HG02981 (cell line): ENCODE measurements around the gene TBX10.
"Not testable (repeated sequence)": the region's sequence is repeated elsewhere in the genome, so short reads cannot be mapped to it uniquely, and the experiment has no call there.

Experiments
- ATAC-seq: cut with Tn5 transposase; IDR thresholded peaks from one replicate; pipeline ENCODE4 v1.9.1; 2021; ENCODE audit warnings: mild to moderate bottlenecking, moderate library complexity; ENCODE audit not compliant: unreplicated experiment

TBX10 gene

DNA sequence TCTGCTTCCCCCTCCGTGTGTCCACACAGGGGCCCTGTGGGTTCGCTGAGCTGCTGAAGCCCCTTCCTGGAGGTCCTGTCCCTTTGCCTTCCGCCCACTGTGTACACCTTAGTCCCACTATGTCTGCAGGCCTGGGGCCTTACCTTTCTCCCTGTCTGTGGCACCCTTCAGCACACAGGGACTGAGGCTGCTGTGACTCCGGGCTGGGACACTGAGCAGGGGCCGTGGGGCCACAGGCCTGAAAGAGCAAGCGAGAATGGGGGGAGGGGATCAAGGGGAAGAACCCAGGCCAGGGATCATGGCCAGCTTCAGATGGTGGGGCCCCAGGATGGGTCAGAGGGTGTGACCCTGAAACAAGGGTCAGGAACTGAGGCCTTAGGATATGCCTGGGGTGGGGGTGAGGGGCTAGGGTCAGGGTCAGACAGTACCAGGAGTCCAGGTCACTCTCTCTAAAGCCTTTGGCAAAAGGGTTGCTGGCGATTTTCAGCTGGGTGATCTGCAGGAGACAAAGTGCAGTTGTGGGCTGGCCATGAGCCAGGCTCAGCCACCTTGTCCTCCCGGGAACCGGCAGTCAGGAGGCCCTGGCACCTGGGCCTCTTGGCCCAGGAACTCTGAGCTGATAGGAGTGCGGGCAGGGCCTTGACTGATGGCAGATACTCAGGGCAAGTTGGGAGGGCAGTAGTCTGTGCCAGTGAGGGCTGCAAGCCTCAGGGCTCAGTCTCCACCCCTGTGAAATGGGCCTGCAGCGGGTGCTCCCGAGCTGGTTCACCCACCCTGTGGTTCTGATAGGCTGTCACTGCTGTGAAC, 7.2 kb downstream of the TBX10 start:
- ATAC-seq: no peak

DNA sequence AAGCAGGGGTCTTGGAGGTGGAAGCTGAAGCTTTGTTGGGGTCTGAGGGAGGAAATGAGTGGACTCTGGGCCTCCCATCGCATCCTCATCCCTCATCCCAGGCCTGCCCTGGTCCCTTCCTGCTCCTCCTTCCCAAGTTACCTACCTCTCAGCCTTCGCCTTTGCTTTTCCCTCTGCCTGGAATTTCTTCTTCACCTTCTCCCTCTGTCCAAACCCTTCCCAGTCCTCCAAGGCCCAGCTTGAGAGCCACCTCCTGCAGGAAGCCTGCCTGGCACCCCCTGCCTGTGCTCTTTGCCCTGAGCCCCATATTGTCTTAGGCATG, 7.7 kb downstream of the TBX10 start:
- ATAC-seq: no peak

DNA sequence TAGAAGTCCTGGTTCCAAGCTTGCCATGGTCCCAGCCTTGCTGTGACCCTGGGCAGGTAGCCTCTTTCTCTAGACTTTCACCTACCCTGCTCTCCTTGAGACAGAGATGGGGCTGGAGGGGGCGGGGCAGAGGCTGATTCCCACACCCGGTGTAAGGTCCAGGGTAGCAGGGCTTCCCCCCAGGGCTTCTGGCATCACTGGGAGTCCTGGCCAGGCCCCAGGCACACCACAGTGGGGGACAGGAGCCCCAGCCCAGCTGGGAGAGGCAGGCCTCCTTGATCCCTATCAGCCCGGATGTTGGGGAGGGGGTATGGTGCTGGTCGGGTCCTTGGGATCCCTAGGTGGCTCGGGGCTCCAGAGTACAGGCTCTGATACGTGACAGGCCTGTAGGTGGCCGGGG, 8.2 kb downstream of the TBX10 start:
- ATAC-seq: no peak

DNA sequence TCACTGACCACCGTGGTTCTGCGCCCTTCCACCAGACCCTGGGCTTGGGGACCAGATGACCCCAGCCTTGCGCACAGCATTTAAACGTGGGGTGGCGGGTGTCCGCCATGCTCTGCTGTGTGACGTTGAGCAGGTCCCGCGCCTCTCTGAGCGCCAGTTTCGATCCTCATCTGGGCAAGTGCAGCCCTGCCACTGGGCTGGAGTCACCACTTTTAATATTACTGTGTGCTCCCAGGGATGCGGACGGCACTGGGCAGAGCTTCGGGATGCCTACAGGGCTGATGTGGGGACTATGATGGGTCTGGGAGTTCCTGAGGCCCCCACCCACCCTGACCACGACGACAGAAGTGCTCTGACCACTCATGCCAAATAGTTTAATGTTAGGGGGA, 8.6 kb downstream of the TBX10 start:
- ATAC-seq: no peak

DNA sequence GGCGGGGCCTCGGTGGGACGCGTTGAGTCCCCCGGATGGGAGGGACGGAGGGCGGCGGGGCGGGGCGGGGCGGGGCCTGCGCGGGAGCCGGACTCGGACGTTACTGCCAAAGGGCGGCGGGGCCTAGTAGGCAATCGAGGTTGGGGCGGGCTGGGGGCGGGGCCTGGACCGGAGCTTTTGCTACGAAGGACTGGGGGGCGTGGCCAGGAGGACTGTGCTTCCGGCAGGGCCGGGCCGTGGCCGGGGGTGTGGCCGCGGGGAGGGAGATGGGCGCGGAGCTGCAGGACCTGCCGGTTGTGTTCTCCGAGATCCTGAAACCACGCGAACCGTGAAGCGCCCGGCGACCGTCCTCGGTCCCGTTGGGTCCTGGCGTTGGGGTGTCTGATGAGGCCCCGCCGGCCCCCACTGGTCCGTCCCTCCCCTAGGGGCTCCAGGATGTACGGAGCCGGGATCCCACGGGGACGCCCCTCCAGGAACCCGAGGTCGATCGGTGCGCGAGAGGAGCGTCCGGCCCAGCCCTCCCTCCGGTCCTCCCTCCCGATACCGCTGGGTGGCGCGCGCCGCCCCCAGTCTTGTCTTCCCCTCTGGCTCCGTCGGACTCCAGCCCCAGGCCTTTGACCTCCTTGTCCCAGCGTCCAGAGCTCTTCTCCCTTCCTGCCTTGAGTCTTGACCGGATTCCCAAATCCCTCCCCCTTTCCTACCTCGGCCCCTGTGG, 9.2 kb downstream of the TBX10 start:
- peak; percentile 55 for ATAC-seq

DNA sequence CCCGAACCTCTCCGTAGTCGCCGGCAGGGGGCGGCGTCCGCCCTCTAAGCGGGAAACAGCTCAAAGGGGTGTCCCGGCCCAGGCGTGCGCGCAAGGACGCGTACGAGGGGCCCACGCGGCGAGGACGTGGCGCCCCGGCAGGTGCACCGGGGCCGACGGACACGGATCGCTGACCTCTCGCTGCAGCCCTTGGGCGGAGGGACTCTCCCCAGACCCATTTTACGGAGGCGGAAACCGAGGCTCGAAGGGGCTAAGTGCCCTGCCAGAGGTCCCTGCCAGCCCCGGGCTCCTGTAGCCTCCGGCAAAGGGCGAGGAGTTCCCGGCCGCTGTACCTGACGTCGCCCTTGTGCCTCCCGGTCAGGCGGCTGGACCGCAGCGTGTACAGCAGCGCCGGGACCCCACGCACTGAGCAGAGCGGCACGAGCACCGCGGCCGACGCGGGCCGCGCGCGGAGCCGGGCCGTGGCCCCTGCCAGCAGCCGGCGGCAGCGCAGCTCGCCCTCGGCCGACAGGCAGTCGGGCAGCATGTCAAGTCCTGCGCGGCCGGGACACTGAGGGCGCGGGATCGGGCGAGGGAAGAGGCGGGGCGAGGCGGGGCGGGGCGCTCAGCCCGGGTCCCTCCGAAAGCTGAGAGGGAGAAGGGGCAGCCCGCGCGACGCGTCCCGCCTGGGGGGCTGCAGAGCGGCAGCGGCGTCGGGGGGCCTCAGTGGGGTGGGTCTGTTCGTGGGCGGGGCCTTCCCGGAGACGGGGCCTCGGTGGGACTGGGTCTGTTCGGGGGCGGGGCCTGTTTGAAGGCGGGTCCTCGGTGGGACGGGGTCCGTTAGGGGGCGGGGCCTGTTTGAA, 10.0 kb downstream of the TBX10 start, which contains the start of gene NUDT8:
TSS of gene NUDT8 (minus strand) at position 552 of the 842 bp plus-strand sequence. CDS start at position 526, 26 bp downstream.
- peak; percentile 35 for ATAC-seq

DNA sequence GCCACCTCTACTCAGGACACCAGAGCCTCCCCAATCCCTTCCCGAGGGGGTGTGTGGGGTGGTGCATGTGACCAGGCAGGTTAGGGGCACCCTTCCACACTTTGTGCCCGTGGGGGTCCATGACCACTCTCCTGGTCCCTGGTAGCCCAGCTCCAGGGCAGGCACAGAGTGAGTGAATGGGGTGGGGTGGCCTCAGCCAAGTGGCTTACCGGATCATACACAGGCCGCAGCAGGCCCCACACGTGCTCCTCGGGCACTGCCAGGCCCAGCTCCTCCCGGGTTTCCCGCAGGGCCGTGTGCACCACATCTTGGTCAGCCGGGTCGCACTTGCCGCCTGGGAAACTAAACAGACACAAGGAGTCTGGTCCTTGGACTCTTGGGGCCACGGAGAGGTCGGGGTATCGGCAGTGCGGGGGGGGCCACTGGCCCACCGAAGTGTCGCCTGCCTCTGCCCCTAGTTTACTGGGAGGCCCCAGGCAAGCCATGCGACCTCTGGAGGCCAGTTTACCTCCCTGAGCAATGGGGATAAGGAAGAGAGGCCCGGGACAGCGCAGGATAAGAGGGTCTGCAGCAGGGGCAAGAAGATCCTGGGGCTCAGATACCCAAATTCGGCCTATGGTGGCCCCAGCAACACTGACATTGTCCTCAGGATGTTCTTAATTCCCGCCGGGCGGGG, 10.7 kb downstream of the TBX10 start:
- ATAC-seq: no peak

DNA sequence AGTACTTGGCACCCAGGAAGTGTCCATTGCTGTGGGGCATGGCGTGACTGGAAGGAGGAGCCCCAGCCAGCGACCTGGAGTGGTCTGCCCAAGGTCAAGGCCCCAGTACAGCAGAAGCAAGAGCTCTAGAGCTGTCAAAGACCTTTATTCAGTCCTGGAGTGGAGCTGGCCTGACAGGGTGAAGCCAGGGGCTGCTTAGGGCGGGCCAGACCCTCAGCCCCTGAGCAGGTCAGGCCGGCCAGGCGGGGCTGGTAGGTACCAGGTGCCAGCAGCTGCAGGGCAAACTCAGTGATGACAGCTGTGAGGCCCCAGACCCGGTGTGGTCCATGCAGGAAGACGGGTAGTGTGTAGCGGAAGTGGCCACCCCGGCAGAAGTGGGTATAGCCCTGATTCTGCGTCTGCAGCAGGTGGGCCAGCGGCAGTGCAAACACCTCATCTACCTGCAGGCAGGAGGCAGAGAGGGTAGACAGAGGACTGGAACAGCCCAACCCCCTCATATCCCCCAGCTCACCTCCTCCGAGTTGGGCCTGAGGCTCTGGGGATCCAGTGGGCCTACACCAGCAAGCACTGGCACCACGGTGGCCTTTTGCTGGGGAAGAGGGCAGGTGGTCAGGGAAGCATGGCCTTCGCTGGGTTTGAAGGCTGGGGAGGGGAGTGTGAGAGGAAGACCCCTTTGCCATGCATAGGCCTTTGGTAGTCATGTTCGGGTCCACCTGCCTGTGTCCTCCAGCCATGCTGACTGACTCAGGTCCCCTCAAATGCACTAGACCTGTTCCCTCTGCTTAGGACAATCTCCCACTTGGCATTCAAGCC, 11.5 kb downstream of the TBX10 start:
- no peak for ATAC-seq

DNA sequence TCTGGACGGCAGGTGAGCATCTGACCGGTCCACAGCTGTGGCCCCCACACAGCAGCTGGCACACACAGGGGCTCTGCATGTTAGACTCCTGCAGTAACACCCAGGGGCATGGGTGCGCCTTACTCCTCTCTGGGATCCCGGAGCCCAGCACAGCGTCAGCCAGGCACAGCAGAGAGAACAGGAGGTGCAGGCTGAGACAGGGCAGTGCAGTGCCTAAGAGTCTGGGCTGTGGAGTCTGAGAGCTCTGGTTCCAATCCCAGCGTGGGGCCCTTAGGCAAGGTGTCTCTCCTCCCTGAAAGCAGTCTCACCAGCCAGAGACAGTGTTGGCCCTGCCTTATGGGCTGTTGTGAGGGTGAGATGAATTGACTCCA, 12.1 kb downstream of the TBX10 start:
- no peak for ATAC-seq

DNA sequence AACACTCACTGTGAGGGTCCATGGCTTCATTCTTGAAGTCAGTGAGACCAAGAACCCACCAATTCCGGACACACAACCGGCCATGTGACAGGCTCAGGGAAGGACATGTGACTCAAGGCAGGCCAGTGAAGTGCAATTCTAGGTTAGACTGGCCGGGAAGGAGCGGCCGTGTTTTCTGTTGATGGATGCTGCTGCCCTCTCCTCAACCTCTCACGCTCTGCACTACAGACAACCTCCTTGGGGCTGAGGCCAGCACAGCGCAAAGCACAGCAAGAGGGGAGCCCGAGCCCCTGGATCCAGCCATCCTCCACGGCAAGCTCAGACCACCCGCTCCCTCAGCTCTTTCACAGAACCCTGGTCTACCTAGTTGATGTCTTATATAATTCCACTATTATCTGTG, 12.6 kb downstream of the TBX10 start:
- ATAC-seq: no peak

DNA sequence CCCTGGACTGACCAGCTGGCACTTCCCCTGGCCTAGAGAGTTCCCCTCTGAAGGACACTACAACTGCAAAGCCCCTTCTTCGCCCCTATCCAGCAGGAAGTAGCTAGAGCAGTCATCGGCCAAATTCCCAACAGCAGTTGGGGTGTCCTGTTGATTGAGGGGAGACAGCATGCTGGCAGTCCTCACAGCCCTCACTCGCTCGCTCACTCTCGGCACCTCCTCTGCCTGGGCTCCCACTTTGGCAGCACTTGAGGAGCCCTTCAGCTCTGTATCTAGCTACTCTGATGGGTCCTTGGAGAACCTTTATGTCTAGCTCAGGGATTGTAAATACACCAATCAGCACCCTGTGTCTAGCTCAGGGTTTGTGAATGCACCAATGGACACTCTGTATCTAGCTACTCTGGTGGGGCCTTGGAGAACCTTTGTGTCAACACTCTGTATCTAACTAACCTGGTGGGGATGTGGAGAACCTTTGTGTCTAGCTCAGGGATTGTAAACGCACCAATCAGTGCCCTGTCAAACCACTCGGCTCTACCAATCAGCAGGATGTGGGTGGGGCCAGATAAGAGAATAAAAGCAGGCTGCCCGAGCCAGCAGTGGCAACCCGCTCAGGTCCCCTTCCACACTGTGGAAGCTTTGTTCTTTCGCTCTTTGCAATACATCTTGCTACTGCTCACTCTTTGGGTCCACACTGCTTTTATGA, 13.3 kb downstream of the TBX10 start:
- ATAC-seq: not testable (repeated sequence)

DNA sequence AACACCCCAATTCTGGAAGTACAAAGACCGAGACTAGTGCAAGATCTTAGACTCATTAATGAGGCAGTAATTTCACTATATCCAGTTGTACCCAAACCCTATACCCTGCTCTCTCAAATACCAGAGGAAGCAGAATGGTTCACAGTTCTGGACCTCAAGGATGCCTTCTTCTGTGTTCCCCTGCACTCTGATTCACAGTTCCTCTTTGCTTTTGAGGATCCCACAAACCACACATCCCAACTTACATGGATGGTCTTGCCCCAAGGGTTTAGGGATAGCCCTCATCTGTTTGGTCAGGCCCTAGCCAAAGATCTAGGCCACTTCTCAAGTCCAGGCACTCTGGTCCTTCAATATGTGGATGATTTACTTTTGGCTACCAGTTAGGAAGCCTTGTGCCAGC, 15.8 kb downstream of the TBX10 start:
- not testable (repeated sequence) for ATAC-seq

DNA sequence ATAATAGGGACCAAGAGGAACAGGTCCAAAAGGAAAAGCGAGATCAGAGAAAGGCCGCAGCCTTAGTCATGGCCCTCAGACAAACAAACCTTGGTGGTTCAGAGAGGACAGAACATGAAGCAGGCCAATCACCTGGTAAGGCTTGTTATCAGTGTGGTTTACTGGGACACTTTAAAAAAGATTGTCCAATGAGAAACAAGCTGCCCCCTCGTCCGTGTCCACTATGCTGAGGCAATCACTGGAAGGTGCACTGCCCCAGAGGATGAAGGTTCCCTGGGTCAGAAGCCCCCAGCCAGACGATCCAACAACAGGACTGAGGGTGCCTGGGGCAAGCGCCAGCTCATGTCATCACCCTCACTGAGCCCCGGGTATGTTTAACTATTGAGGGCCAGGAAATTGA, 16.7 kb downstream of the TBX10 start:
- not testable (repeated sequence) for ATAC-seq

DNA sequence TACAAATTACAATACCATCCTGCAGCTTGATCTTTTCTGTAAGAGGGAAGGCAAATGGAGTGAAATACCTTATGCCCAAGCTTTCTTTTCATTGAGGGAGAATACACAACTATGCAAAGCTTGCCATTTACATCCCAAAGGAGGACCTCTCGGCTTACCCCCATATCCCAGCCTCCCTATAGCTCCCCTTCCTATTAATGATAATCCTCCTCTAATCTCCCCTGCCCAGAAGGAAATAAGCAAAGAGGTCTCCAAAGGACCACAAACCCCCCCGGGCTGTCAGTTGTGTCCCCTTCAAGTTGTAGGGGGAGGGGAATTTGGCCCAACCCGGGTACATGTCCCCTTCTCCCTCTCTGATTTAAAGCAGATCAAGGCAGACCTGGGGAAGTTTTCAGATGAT, 17.6 kb downstream of the TBX10 start:
- not testable (repeated sequence) for ATAC-seq

DNA sequence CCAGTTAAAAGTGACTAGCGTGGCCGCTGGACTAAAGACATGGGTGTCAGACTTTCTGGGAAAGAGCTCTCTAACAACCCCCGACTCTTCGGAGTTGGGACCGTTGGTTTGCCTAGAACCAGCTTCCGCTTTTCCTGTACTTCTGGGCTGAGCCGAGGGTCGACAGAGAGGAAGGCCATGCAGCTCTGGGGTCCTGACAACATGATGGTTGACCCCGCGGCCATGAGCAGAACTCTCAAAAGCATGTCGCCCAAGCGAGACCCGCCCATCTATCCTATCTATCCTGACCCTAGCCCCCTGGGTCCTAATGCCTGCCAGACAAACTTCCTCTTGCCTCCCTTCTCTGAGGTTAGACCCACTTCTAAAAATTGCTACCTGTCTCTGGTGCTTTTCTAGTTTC, 18.9 kb downstream of the TBX10 start:
- not testable (repeated sequence) for ATAC-seq

DNA sequence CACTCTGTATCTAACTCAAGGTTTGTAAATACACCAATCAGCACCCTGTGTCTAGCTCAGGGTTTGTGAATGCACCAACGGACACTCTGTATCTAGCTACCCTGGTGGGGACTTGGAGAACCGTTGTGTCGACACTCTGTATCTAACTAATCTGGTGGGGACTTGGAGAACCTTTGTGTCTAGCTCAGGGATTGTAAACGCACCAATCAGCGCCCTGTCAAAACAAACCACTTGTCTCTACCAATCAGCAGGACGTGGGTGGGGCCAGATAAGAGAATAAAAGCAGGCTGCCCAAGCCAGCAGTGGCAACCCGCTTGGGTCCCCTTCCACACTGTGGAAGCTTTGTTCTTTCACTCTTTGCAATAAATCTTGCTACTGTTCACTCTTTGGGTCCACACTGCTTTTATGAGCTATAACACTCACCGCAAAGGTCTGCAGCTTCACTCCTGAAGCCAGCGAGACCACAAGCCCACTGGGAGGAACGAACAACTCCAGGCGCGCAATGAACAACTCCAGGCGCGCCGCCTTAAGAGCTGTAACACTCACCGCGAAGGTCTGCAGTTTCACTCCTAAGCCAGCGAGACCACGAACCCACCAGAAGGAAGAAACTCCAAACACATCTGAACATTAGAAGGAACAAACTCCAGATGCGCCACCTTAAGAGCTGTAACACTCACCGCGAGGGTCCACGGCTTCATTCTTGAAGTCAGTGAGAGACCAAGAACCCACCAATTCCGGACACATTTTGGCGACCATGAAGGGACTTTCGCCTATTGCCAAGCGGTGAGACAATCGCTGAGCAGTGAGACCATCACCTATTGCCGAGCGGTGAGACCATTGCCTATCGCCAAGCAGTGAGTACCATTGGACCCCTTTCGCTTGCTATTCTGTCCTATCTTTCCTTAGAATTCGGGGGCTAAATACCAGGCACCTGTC, 19.6 kb downstream of the TBX10 start:
- not testable (repeated sequence) for ATAC-seq

DNA sequence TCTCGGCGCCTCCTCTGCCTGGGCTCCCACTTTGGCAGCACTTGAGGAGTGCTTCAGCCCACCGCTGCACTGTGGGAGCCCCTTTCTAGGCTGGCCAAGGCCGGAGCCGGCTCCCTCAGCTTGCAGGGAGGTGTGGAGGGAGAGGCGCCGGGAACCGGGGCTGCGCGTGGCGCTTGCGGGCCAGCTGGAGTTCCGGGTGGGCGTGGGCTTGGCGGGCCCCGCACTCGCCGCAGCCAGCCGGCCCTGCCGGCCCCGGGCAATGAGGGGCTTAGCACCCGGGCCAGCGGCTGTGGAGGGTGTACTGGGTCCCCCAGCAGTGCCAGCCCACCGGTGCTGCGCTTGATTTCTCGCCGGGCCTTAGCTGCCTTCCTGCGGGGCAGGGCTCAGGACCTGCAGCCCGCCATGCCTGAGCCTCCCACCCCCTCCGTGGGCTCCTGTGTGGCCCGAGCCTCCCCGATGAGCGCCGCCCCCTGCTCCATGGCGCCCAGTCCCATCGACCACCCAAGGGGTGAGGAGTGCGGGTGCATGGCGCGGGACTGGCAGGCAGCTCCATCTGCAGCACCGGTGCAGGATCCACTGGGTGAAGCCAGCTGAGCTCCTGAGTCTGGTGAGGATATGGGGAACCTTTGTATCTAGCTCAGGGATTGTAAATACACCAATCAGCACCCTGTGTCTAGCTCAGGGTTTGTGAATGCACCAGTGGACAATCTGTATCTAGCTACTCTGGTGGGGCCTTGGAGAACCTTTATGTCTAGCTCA, 20.5 kb downstream of the TBX10 start:
- ATAC-seq: not testable (repeated sequence)
